22Rv1 (cell line): ENCODE measurements around the gene ECD.

Experiments used
- H3K27ac ChIP-seq: fragments of 450-650 bp; 2 replicates; pipeline ENCODE4 v1.5.1; 2017
- ZFX ChIP-seq: fragments of 450-650 bp; IDR thresholded peaks from 2 replicates; pipeline ENCODE4 v1.6.1; 2017; ENCODE audit warnings: antibody characterized with exemption, borderline replicate concordance
- TF ChIP-seq, protein P1 (sequence below): fragments of 450-650 bp; IDR thresholded peaks from 2 replicates; pipeline ENCODE4 v1.5.1; 2017; ENCODE audit warnings: mild to moderate bottlenecking

The ECD gene

DNA sequence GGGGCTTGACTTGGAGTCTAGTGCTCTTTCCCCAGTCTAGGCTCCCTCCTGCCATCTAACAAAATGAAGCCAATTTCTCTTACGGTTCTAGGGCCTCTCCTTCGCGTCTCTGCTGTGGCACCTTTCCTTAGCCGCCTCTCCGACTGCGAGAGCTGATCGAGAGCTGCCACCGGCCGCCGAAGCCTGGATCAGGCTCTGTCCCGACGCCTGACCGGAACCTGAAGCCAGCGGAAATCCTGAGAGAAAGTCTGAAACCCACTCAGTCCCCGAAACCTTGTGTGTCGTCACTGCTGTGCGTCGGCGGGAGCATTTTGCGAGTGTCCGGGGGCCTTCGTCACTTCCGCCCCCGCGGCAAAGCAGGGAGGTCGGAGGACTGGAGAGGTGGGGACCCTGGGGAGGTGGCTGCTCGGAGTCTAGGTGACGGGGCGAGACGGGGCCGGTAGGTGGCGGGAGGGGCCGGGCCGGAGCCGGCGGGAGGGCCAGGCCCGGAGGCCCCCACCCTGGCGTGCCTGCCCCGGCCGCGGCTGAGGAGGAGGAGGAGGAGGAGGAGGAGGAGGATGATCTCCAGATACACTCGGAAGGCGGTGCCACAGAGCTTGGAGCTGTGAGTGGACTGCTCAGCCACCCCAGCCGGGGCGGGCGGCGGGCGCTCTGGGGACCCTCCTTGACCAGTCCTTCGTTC lies at the start of gene ECD, which contains the start of gene FAM149B1:
Gene ECD (minus strand): TSS at position 226 of the 682 bp plus-strand sequence. CDS start 4,071 bp downstream, outside the sequence.
Gene FAM149B1 (plus strand): TSS at position 337 of the 682 bp plus-strand sequence. CDS start 221 bp downstream, at position 558.
- TF ChIP-seq, protein P1, sequence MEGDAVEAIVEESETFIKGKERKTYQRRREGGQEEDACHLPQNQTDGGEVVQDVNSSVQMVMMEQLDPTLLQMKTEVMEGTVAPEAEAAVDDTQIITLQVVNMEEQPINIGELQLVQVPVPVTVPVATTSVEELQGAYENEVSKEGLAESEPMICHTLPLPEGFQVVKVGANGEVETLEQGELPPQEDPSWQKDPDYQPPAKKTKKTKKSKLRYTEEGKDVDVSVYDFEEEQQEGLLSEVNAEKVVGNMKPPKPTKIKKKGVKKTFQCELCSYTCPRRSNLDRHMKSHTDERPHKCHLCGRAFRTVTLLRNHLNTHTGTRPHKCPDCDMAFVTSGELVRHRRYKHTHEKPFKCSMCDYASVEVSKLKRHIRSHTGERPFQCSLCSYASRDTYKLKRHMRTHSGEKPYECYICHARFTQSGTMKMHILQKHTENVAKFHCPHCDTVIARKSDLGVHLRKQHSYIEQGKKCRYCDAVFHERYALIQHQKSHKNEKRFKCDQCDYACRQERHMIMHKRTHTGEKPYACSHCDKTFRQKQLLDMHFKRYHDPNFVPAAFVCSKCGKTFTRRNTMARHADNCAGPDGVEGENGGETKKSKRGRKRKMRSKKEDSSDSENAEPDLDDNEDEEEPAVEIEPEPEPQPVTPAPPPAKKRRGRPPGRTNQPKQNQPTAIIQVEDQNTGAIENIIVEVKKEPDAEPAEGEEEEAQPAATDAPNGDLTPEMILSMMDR = peak; percentile 30; the same call in 1 of the 2 replicates
- no peak for TF ChIP-seq ZFX

DNA sequence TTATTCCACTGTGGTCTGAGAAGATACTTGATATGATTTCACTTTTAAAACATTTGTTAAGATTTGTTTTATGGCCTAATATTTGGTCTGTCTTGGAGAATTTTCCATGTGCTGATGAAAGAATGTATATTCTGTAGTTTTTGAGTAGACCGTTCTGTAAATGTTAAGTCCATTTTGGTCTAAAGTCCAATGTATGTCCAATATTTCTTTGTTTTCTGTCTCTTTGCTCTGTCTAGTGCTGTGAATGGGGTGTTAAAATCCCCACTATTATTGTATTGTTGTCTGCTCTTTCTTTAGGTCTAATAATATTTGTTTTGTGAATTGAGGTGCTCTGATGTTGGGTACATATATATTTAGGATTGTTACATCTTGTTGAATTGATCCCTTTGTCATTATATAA lies 47.9 kb upstream of the ECD start:
- no peak overlapping the region for H3K27ac ChIP-seq
- TF ChIP-seq, protein P1 = no peak
- TF ChIP-seq ZFX = no peak

More for the DNA sequence above, at the start of gene ECD, which contains the start of gene FAM149B1:
- peak within 1 kb of the TSS; percentile 91 for H3K27ac ChIP-seq

DNA sequence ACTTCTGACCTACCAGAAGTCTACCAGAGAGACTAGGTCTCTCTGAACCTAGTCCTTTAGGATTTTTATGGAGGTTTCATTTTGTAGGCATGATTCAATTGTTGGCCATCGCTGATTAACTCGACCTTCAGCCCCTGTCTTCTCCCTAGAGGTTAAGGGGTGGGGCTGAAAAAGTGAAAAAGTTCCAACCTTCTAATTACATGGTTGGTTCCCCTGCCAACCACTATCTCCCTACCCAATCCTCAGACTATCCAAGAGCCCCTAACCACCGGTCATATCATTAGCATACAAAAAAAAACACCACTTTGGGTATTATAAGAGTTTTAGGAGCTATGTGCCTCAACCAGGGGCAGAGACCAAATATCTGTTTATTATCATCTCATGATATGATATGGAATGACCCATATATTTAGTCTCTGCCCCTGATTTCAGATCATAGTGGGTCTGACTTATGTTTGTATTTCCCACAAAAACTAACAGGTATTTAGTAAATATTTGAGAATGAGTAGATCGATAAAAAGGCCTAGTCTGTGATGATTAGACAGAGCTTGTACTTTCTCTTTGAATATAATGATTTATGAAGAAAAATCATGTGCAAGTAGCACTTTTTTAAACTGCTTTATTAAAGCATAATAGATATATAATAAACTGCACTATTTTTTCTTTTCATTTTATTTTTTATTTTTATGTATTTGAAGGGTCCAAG lies 43.5 kb upstream of the ECD start:
- no peak for TF ChIP-seq ZFX
- TF ChIP-seq, protein P1 = no peak
- H3K27ac ChIP-seq = no peak overlapping the region

DNA sequence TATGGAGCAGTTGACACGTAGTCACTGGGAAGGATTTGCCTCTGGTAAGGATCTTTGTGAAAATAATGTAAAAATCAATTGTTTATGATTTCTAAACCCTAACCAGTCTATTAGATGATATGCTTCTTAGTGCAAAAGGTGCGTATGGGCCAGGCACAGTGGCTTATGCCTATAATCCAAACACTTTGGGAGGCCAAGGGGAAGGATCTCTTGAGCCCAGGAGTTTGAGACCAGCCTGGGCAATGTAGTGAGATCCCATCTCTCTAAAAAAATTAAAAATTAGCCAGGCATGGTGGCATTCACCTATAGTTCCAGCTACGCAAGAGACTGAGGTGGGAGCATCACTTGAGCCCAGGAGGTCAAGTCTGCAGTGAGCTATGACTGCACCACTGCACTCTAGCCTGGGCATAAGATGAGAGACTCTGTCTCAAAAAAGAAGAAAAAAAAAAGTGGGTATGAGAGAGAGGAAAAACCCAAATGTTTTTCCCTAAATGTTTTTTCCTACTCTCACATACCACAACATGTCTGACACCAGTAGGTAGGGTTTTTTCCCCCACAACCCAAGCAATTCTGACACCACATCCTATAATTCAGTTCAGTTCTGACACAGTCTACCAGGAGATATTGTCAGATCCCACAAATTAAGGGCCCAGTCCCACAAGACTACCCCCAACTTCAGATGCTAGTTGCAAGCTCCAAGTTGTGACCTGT lies 42.7 kb upstream of the ECD start:
- TF ChIP-seq, protein P1 = no peak
- no peak for TF ChIP-seq ZFX

DNA sequence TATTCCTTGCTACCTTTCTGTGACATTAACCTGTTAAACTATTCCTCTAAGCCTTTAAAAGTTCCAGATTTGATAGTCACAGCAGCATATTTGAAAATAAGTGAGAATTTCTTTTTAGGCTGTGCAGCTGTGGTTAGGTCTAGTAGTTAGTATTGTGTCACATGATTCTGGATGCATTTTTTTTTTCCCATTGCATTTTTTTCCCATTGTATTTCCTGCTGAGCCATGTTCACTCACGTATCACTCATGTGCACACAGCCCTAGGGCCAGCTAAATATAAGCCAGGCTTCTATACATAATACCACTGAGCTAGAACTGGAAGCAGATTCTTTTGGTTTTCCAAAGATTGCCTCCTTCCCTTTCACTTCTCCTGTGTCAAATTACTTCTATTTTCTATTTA lies 41.9 kb upstream of the ECD start:
- peak overlapping the region; percentile 64 for H3K27ac ChIP-seq
- TF ChIP-seq, protein P1 = no peak
- TF ChIP-seq ZFX = no peak

More for the DNA sequence above, 42.7 kb upstream of the ECD start:
- H3K27ac ChIP-seq = peak overlapping the region; percentile 64

DNA sequence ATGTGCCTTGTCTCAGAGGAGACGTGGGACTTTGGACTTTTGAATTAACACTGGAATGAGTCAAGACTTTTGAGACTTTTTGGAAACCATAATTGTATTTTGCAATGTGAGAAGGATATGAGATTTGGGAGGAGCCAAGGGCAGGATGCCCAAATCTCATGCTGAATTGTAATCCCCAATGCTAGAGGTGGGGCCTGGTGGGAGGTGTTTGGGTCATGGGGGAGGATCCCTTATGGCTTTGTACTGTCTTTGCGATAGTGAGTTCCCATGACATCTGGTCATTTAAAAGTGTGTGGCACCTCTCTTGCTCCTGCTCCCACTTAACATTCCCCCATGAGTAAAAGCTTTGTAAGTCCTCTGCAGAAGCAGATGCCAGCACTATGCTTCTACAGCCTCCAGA lies 40.1 kb upstream of the ECD start:
- peak overlapping the region; percentile 64 for H3K27ac ChIP-seq
- TF ChIP-seq, protein P1 = no peak
- TF ChIP-seq ZFX = no peak

DNA sequence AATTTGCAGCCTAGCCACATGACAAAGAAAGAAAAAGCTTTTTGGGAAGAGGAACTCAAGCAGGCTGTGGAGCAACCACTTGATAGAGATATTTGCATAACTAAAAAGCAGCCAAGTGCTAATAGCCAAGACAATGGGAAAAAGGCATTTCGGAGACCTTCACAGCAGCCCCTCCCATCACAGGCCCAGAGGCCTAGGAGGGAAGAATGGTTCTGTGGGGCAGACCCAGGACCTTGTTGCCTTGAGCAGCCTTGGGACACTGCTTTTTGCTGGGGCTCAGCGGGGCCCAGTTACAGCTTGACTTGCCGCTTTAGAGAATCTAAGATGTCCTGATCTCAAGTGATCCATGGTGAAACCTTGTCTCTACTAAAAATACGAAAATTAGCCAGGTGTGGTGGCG lies 38.6 kb upstream of the ECD start:
- H3K27ac ChIP-seq = no peak overlapping the region
- no peak for TF ChIP-seq ZFX
- TF ChIP-seq, protein P1 = no peak
